Measurements from ENCODE around the gene ARHGAP32. TPM values are rescaled to one million over a fixed set of nuclear protein-coding genes. Genes with fewer than 3 reads are reported as not detected.

The ARHGAP32 gene
- total and polyA plus RNA-seq, 7 donors: 9.2 to 20.0 (median 12.0) TPM

- intact Hi-C loops (cut with DNase I): no loop called here
- Histone ChIP-seq H3K27me3 (no peaks in the 10 kb centered on the region), H3K36me3 (no peaks in the 10 kb centered on the region), H3K9me3 (no peaks in the 10 kb centered on the region), H3K4me3 (no peak overlapping the region), H3K27ac (no peak overlapping the region), H3K4me1 (no peaks in the 10 kb centered on the region)
- DNase-seq: no peak
- WGBS, 2 donors: 87 to 90% methylated on average over 12 of the region's 12 CpGs
- TF ChIP-seq, protein P1, sequence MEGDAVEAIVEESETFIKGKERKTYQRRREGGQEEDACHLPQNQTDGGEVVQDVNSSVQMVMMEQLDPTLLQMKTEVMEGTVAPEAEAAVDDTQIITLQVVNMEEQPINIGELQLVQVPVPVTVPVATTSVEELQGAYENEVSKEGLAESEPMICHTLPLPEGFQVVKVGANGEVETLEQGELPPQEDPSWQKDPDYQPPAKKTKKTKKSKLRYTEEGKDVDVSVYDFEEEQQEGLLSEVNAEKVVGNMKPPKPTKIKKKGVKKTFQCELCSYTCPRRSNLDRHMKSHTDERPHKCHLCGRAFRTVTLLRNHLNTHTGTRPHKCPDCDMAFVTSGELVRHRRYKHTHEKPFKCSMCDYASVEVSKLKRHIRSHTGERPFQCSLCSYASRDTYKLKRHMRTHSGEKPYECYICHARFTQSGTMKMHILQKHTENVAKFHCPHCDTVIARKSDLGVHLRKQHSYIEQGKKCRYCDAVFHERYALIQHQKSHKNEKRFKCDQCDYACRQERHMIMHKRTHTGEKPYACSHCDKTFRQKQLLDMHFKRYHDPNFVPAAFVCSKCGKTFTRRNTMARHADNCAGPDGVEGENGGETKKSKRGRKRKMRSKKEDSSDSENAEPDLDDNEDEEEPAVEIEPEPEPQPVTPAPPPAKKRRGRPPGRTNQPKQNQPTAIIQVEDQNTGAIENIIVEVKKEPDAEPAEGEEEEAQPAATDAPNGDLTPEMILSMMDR (IDR thresholded peaks at IDR 0.05): no peak
These were observed 264.3 kb downstream of the ARHGAP32 start for GRCh38 chr11:128927683-128928336.

- no peak for DNase-seq
- no peak overlapping the region for H3K4me3 ChIP-seq
- no peaks in the 10 kb centered on the region for H3K4me1 ChIP-seq
- H3K27ac ChIP-seq: no peak overlapping the region
- intact Hi-C loops (cut with DNase I): no loop called here
- no peaks in the 10 kb centered on the region for H3K9me3 ChIP-seq
- no peaks in the 10 kb centered on the region for H3K36me3 ChIP-seq
- no peaks in the 10 kb centered on the region for H3K27me3 ChIP-seq
- WGBS, 2 donors: 78 to 79% methylated on average over 11 of the region's 11 CpGs
- TF ChIP-seq, protein P1 (IDR thresholded peaks at IDR 0.05): no peak
- no peak for TF ChIP-seq EP300 (IDR thresholded peaks at IDR 0.05)
- TF ChIP-seq POLR2AphosphoS5 (IDR thresholded peaks at IDR 0.05): no peak
These were observed 265.0 kb downstream of the ARHGAP32 start for GRCh38 chr11:128927108-128927461.

DNA sequence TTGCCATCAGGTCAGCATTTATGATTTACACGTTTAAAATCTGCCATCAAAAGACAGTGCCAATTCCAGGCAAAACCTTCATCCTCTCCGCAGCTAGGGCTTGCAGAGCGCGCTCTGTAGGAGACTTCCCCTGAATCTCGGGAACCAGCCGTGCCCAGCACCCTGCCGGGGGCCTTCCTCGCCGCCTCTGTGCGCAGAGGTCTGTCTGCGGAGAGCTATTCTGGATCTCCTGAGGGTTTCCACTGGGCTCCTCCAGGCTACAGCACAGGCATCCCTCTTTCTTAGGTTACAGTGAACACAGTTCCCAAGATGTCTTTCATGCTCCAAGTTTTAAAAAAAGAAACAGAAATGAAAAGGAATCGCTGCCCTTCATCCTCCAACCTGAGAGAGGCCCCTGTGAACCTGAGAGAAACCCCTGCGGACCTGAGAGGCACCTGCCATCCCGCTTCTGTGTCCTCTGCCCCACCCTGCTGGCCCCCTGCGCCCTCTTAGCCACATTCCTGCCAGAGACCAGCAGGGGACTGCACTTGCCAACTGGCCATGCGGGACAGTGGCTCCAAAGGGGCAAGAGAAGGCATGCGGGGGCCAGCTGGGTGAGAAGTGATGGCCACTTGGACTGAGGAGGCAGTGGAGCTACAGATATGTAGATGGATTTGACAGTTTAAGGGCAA lies 265.6 kb downstream of the ARHGAP32 start:
- H3K27ac ChIP-seq: no peak overlapping the region
- H3K36me3 ChIP-seq: no peaks in the 10 kb centered on the region
- TF ChIP-seq EP300 (IDR thresholded peaks at IDR 0.05) (no peak), POLR2A (IDR thresholded peaks at IDR 0.05) (no peak), POLR2AphosphoS5 (IDR thresholded peaks at IDR 0.05) (no peak)
- TF ChIP-seq, protein P1 (IDR thresholded peaks at IDR 0.05): no peak
- 89 to 90% methylated on average over 17 of the region's 17 CpGs for WGBS, 2 donors
- no peaks in the 10 kb centered on the region for H3K9me3 ChIP-seq
- DNase-seq: no peak
- H3K27me3 ChIP-seq: no peaks in the 10 kb centered on the region
- H3K4me3 ChIP-seq: no peak overlapping the region
- no peaks in the 10 kb centered on the region for H3K4me1 ChIP-seq
- intact Hi-C loops (cut with DNase I): no loop called here

DNA sequence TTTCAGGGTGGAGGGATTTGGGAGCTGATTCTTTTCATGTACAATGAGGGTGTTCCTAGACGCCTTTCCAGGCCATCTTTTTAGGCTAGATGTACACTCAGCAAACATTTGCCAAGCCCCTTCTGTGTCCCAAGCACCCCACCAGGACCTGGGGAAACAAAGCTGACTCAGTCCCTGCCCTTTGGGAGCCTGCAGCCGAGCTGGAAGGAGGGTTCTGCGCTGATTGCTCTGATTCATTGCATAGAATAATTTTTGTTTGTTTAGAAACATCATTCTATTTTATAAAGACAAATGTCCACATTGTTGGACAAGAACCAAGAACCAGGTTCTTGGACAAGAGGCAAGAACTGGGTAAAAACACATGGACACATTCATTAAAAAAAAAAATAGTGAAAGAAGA lies 266.1 kb downstream of the ARHGAP32 start:
- Histone ChIP-seq H3K27me3 (no peaks in the 10 kb centered on the region), H3K4me1 (no peaks in the 10 kb centered on the region), H3K27ac (no peak overlapping the region), H3K9me3 (no peaks in the 10 kb centered on the region), H3K36me3 (no peaks in the 10 kb centered on the region), H3K4me3 (no peak overlapping the region)
- intact Hi-C loops (cut with DNase I): no loop called here
- 56 to 78% methylated on average over 3 of the region's 3 CpGs for WGBS, 2 donors
- no peak for DNase-seq
- no peak for TF ChIP-seq POLR2A (IDR thresholded peaks at IDR 0.05)
- TF ChIP-seq EP300 (IDR thresholded peaks at IDR 0.05): no peak
- TF ChIP-seq POLR2AphosphoS5 (IDR thresholded peaks at IDR 0.05): no peak
- TF ChIP-seq, protein P1 (IDR thresholded peaks at IDR 0.05): no peak

- Histone ChIP-seq H3K36me3 (no peaks in the 10 kb centered on the region), H3K4me1 (no peaks in the 10 kb centered on the region), H3K9me3 (no peaks in the 10 kb centered on the region), H3K4me3 (no peak overlapping the region), H3K27me3 (no peaks in the 10 kb centered on the region), H3K27ac (no peak overlapping the region)
- DNase-seq: no peak
- WGBS, 2 donors: 66 to 79% methylated on average over 2 of the region's 2 CpGs
- intact Hi-C loops (cut with DNase I): no loop called here
- TF ChIP-seq EP300 (IDR thresholded peaks at IDR 0.05) (no peak), POLR2AphosphoS5 (IDR thresholded peaks at IDR 0.05) (no peak), POLR2A (IDR thresholded peaks at IDR 0.05) (no peak)
- TF ChIP-seq, protein P1 (IDR thresholded peaks at IDR 0.05): no peak
These were observed 266.9 kb downstream of the ARHGAP32 start for GRCh38 chr11:128925250-128925600.
